GM12892 (cell line): ENCODE data around the gene TECPR1.

Source experiments
- POLR2A ChIP-seq: IDR thresholded peaks from 2 replicates; pipeline ENCODE4 v1.6.1; 2011; ENCODE audit warnings: low read depth, low read length, control low read depth
- POLR2AphosphoS5 ChIP-seq: IDR thresholded peaks from 2 replicates; pipeline ENCODE4 v1.6.1; 2011; ENCODE audit warnings: low read depth, low read length, control low read depth
- TAF1 ChIP-seq: IDR thresholded peaks from 2 replicates; pipeline ENCODE4 v1.6.1; 2011; ENCODE audit warnings: low read depth, mild to moderate bottlenecking, control low read depth, low read length, borderline replicate concordance

- TF ChIP-seq POLR2AphosphoS5 (no peak), POLR2A (no peak), TAF1 (no peak)
Observed at GRCh38 chr7:98293265-98293664, 41.2 kb upstream of the TECPR1 start.
